SH-SY5Y (cell line): Measurements from ENCODE around the gene VAC14.
A peak's percentile ranks its signal among the peaks of the same experiment; 100 is the strongest.

Experiments
- GATA2 ChIP-seq: IDR thresholded peaks from 2 replicates; pipeline ENCODE4 v1.6.1; 2011; ENCODE audit warnings: mild to moderate bottlenecking, low read depth, low read length
- GATA3 ChIP-seq: IDR thresholded peaks from 2 replicates; pipeline ENCODE4 v1.6.1; 2011; ENCODE audit warnings: low read depth, mild to moderate bottlenecking, low read length, moderate library complexity

VAC14 gene

GRCh38 chr16:70653406-70653805 is 147.6 kb downstream of the VAC14 start:
- no peak for TF ChIP-seq GATA2
- no peak for TF ChIP-seq GATA3

DNA sequence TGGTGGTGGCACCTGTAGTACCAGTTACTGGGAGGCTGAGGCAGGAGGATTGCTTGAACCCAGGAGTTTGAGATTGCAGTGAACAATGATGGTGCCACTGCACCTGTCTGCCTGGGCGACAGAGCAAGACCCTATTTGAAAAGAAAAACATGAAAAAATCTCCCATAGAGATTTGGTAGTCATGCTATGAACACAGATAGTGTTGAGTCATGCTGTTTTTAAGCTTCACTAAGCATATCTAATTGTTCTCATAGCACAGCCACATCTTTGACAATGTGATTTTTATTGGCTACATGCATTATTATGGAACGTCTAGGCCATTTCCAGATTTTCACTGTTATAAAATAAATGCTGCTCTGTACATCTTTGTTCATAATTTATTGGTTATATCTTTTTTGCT is 148.6 kb downstream of the VAC14 start:
- TF ChIP-seq GATA3 = no peak
- TF ChIP-seq GATA2 = no peak

DNA sequence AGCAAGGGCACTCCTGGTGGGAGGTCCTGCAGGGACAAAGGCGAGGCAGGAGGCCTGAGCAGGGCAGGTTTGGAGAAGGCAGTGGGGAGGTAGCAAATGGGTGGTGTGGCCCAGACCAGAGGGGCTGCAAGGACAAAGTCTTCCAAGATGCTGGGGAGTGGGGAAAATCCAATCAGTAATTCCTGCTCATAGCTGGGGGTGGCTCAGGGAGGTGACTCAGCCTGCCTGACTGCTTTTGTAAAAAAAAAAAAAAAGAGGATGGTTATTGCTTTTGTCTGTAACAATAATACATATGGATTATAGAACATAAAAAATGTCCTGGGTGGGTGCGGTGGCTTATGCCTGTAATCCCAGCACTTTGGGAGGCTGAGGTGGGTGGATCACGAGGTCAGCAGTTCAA is 149.4 kb downstream of the VAC14 start:
- TF ChIP-seq GATA2 (no peak), GATA3 (no peak)

- TF ChIP-seq GATA2 = no peak
- TF ChIP-seq GATA3 = no peak
Measured at GRCh38 chr16:70650216-70650615, 150.7 kb downstream of the VAC14 start.

DNA sequence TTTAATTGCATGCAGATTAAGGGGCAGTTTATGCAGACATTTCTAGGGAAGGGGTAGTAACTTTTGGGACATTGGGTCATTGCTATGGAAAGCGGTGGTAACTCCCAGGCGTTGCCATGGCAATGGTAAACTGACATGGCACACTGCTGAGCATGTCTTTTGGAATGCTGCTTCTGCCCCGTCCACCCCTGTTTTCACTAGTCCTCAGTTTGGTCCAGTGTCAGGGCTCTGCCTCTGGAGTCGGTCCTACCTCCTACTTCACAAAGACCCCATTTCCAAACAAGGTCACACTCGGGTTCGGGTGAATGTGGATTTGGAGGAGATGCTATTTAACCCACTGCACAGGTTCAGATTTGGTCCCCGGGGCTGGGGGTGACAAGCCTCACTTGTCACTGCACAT is 151.7 kb downstream of the VAC14 start:
- TF ChIP-seq GATA2 (no peak), GATA3 (no peak)

- TF ChIP-seq GATA2 (no peak), GATA3 (no peak)
Measured at GRCh38 chr16:70648606-70649005, 152.4 kb downstream of the VAC14 start.

- TF ChIP-seq GATA2 = no peak
- TF ChIP-seq GATA3 = no peak
Measured at GRCh38 chr16:70647441-70648359, 153.3 kb downstream of the VAC14 start.

DNA sequence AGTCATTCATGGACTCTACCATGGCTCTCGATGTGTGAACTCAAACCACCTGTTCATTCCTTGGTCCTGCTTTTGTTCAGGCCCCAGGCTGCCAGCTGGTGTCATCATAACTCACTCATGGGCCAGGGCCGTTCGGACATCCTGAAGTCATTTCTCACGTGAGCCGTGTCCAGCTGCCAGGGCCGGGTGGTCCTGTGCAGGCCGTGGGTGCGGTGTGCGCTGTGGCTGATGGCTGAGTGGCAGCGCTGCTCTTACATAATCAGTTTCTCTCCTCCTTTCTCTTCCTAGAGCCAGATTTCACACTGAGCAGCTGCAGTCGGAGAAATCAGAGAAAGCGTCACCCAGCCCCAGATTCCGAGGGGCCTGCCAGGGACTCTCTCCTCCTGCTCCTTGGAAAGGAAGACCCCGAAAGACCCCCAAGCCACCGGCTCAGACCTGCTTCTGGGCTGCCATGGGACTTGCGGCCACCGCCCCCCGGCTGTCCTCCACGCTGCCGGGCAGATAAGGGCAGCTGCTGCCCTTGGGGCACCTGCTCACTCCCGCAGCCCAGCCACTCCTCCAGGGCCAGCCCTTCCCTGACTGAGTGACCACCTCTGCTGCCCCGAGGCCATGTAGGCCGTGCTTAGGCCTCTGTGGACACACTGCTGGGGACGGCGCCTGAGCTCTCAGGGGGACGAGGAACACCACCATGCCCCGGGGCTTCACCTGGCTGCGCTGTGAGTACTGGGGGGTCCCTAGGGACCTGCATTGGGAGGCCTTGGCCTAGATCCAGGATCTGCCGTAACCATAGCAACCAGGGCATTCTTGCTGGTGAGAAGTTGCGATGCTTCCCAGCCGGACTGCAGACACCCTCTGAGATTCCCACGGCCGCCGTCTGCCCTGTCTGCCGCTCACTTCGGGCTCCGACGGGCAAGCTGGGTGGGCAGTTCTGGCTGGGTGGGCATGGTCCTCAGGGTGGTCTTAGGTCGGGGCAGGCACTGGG is 154.4 kb downstream of the VAC14 start, which contains the start of gene IL34:
TSS of gene IL34 (plus strand) at position 300 of the 982 bp plus-strand sequence. CDS start at position 689, 389 bp downstream.
- TF ChIP-seq GATA2 (peak; percentile 51; the same call in 1 of the 2 replicates), GATA3 (no peak)

DNA sequence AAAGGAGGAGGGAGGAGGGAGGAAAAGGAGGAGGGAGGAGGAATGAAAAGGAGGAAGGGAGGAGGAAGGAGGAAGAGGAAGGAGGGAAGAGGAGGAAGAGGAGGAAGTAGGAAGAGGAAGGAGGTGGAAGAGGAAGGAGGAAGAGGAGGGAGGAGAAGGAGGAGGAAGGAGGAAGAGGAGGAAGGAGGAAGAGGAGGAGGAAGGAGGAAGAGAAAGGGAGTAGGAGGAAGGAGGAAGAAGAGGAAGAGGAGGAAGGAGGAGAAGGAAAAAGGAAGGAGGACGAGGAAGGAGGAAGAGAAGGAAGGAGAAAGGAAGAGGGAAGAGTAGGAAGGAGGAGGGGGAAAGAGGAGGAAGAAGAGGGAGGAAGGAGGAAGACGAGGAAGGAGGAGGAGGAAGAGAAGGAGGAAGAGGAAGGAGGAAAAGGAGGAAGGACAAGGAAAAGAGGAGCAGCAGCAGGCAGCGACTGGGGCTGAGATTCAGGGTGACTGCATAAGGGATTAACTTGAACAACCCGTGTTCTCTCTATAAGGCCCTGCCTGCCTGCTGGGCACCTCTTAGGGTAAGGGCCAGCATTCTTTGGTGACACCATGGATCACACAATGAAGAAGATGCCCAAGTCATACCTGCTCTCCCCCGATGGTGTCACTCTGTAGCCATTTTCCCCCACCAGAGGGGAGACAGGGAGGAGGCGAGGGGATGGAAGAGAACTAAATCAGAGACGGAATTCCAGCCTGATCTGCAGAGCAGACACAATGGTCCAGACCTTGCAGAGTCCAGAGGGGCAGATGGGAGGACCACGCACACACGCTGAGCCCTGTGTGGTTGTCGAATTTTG is 156.0 kb downstream of the VAC14 start:
- TF ChIP-seq GATA3 (no peak), GATA2 (no peak)

GRCh38 chr16:70642633-70643032 is 158.3 kb downstream of the VAC14 start:
- TF ChIP-seq GATA3 = no peak
- no peak for TF ChIP-seq GATA2

GRCh38 chr16:70638814-70639792 is 161.9 kb downstream of the VAC14 start:
- peak; percentile 63; the same call in 1 of the 2 replicates for TF ChIP-seq GATA2
- no peak for TF ChIP-seq GATA3
